OCI-LY7 (cell line): ENCODE data around the gene MAGEF1. TPM values are rescaled to one million over a fixed set of nuclear protein-coding genes. Genes with fewer than 3 reads are reported as not detected.

Experiments
- BruUV-seq: library from RNA; stranded (reverse); fragments of 400-500 nt; replicated peaks from 2 replicates; lab custom pipeline; 2021; lab: Mats Ljungman, UMichigan
- CTCF ChIA-PET: fragments of 300-600 bp; sonication (Branson Sonifier 250); formaldehyde crosslinking; loops from one replicate; lab custom pipeline; 2022; ENCODE audit warnings: antibody characterized with exemption; ENCODE audit not compliant: unreplicated experiment; lab: Charles Lee
- POLR2A ChIA-PET: fragments of 300-600 bp; sonication (Branson Sonifier 250); formaldehyde crosslinking; loops from one replicate; lab custom pipeline; 2022; ENCODE audit warnings: antibody characterized with exemption; lab: Charles Lee
- DNase-seq: peaks from one replicate; pipeline ENCODE4 v3.0.0-alpha.2; 2015; ENCODE audit warnings: low spot score
- H2AFZ ChIP-seq: fragments of 200-600 bp; sonication (generic), shearing (Covaris generic); 2 replicates; pipeline ENCODE4 v1.6.1; 2014; ENCODE audit warnings: mild to moderate bottlenecking, antibody characterized with exemption, low read length, moderate library complexity
- H3K27ac ChIP-seq: fragments of 200-600 bp; sonication (generic); 2 replicates; pipeline ENCODE4 v1.5.1; 2014; ENCODE audit warnings: mixed run types, low read depth, mild to moderate bottlenecking, moderate library complexity, low read length, inconsistent platforms; ENCODE audit not compliant: poor library complexity, severe bottlenecking
- H3K36me3 ChIP-seq: fragments of 200-600 bp; sonication (generic); 2 replicates; pipeline ENCODE4 v1.6.1; 2014; ENCODE audit warnings: mild to moderate bottlenecking, antibody characterized with exemption, low read length, moderate library complexity, mixed read lengths; ENCODE audit not compliant: insufficient read depth
- H3K4me1 ChIP-seq: fragments of 200-600 bp; sonication (generic); 2 replicates; pipeline ENCODE4 v1.5.1; 2014; ENCODE audit warnings: mild to moderate bottlenecking, low read length; ENCODE audit not compliant: insufficient read depth, poor library complexity, severe bottlenecking
- H3K4me2 ChIP-seq: fragments of 200-600 bp; sonication (generic); 2 replicates; pipeline ENCODE4 v1.6.1; 2014; ENCODE audit warnings: mild to moderate bottlenecking, low read length
- H3K4me3 ChIP-seq: fragments of 200-600 bp; sonication (generic); 2 replicates; pipeline ENCODE4 v1.5.1; 2014; ENCODE audit warnings: mild to moderate bottlenecking, low read depth, low read length; ENCODE audit not compliant: poor library complexity, severe bottlenecking
- H3K79me2 ChIP-seq: fragments of 200-600 bp; sonication (generic); 2 replicates; pipeline ENCODE4 v1.6.1; 2016; ENCODE audit warnings: low read depth, mild to moderate bottlenecking, low read length, moderate library complexity, mixed read lengths; ENCODE audit not compliant: insufficient read depth
- H3K9me2 ChIP-seq: fragments of 200-600 bp; sonication (generic); 2 replicates; pipeline ENCODE4 v1.6.1; 2016; ENCODE audit warnings: mild to moderate bottlenecking, low read length, mixed read lengths; ENCODE audit not compliant: insufficient read depth
- H3K9me3 ChIP-seq: fragments of 200-600 bp; sonication (generic); 2 replicates; pipeline ENCODE4 v1.6.1; 2014; ENCODE audit warnings: mild to moderate bottlenecking, mixed run types, low read length, mixed read lengths
- H4K20me1 ChIP-seq: fragments of 200-600 bp; sonication (generic); 2 replicates; pipeline ENCODE4 v1.6.1; 2014; ENCODE audit warnings: mild to moderate bottlenecking, antibody characterized with exemption, low read length, moderate library complexity, mixed read lengths; ENCODE audit not compliant: insufficient read depth
- EZH2phosphoT487 ChIP-seq: fragments of 200-600 bp; sonication (generic); IDR thresholded peaks from 2 replicates; pipeline ENCODE4 v1.6.1; 2018; ENCODE audit warnings: low read depth, borderline replicate concordance, mild to moderate bottlenecking, mixed run types, antibody characterized with exemption, low read length, moderate library complexity, mixed read lengths
- intact Hi-C: fragments of 100-400 bp; cut with micrococcal nuclease; formaldehyde crosslinking; loops from one replicate; pipeline ENCODE4 v1.10.0; 2022; ENCODE audit not compliant: unreplicated experiment
- total RNA-seq, 2 experiments: library from RNA; depleted of rRNA in 1 of 2; stranded (reverse); fragments of >200 nt in 1 of 2; shearing (Covaris generic) in 1 of 2; gene quantifications; 2 replicates each; pipeline ENCODE4 v1.2.3, GENCODE V29; 2014 to 2022
- TF ChIP-seq, protein P1 (sequence below): fragments of 200-600 bp; sonication (generic); conservative IDR thresholded peaks from 2 replicates; pipeline ENCODE4 v1.5.1; 2014; ENCODE audit warnings: mild to moderate bottlenecking, antibody characterized with exemption, low read length, moderate library complexity, mixed read lengths

Gene MAGEF1
- total RNA-seq, 2 experiments from 2014 or later: 29.2 to 47.8 TPM

DNA sequence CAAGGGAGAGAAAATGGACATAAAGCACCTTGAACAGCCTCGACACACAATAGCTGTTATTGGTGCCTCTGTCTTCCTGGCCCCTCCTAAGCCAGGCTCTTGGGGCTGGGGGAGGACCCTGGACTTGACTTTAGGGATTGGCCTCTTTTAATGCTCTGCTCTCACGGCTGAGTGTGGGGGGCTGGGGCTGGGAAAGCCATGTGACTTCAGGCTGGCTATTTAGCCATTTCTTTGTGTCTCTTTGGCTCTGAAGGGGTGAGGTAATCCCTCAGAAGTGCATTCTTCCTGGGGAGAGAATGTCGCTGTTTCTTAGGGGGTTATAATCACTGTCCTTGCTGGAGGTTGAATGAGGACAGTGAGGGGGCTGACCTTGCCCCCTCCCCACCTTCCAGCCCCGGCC, 26.2 kb downstream of the MAGEF1 start:
- Histone ChIP-seq H2AFZ (no peak overlapping the region), H3K9me2 (no peaks in the 10 kb centered on the region), H4K20me1 (no peaks in the 10 kb centered on the region), H3K4me3 (no peak overlapping the region), H3K79me2 (no peaks in the 10 kb centered on the region), H3K4me1 (no peaks in the 10 kb centered on the region), H3K27ac (no peak overlapping the region), H3K36me3 (no peaks in the 10 kb centered on the region), H3K4me2 (no peak overlapping the region), H3K9me3 (no peaks in the 10 kb centered on the region)
- no peak for TF ChIP-seq EZH2phosphoT487
- TF ChIP-seq, protein P1, sequence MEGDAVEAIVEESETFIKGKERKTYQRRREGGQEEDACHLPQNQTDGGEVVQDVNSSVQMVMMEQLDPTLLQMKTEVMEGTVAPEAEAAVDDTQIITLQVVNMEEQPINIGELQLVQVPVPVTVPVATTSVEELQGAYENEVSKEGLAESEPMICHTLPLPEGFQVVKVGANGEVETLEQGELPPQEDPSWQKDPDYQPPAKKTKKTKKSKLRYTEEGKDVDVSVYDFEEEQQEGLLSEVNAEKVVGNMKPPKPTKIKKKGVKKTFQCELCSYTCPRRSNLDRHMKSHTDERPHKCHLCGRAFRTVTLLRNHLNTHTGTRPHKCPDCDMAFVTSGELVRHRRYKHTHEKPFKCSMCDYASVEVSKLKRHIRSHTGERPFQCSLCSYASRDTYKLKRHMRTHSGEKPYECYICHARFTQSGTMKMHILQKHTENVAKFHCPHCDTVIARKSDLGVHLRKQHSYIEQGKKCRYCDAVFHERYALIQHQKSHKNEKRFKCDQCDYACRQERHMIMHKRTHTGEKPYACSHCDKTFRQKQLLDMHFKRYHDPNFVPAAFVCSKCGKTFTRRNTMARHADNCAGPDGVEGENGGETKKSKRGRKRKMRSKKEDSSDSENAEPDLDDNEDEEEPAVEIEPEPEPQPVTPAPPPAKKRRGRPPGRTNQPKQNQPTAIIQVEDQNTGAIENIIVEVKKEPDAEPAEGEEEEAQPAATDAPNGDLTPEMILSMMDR: no peak
- ChIA-PET POLR2A (interaction anchor here (0.6 kb wide), 1 partner anchor 24 kb away, joined by 3 read pairs; no protein-coding TSS in a partner anchor), CTCF (no interaction called here)
- intact Hi-C loops: no loop called here
- no TSS peak for BruUV-seq
- DNase-seq: no peak

DNA sequence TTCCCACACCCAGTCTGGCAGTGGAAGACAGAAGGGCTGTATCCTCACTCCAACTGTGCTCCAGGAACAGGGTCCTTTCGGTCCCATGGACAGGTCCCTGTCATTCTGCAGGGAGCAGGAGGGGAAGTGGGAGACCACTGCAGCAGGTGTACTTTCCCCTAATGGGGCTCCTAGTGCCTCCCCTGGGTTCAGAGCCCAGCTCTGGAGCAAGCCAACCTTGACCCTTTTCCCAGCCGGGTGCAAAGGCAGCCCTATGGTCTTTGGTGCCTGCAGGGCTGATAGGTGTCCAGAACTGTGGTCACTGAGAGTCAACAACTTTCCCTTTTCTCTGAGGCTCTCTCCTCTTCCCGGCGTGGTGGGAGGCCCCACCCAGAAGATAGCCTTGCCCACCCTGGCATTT, 26.8 kb downstream of the MAGEF1 start:
- intact Hi-C loops: no loop called here
- H4K20me1 ChIP-seq: no peaks in the 10 kb centered on the region
- CTCF ChIA-PET: no interaction called here
- no peak for DNase-seq
- H3K4me2 ChIP-seq: no peak overlapping the region
- H3K4me3 ChIP-seq: no peak overlapping the region
- POLR2A ChIA-PET: interaction anchor here (0.6 kb wide), 1 partner anchor 23 kb away, joined by 3 read pairs; no protein-coding TSS in a partner anchor
- BruUV-seq: no TSS peak
- H3K9me2 ChIP-seq: no peaks in the 10 kb centered on the region
- H3K9me3 ChIP-seq: no peaks in the 10 kb centered on the region
- H3K27ac ChIP-seq: no peak overlapping the region
- H3K4me1 ChIP-seq: no peaks in the 10 kb centered on the region
- TF ChIP-seq, protein P1: no peak
- no peak for TF ChIP-seq EZH2phosphoT487
- no peaks in the 10 kb centered on the region for H3K36me3 ChIP-seq
- no peak overlapping the region for H2AFZ ChIP-seq
- no peaks in the 10 kb centered on the region for H3K79me2 ChIP-seq

DNA sequence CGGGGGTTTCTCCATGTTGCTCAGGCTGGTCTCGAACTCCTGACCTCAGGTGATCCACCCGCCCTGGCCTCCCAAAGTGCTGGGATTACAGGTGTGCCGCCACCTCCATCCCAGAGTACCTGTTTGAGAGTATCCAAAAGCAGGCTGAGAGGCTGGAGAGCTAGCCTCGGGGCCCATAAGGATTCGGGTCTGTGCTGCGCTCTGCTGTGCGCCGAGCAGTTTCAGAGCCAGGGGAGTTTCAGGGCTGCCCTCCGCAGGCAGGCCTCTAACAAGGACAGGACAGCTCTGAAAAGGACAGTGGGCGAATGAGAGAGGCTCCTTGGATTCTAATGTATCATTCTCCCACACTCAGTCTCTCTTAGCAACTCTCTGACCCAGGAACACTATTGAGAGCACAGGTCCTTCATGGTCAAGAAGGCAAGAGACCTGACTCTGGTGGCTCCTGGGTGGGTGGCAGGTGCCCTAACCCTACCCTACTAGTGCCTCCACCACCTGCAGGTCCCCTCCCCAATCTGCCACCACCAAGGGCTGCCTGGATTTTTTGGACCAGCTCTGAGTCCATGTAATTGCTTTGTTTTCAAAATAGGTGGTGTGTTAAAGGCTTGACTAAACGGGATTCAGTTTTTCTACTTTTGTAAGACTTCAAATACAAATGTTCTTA, 27.8 kb downstream of the MAGEF1 start:
- Histone ChIP-seq H3K4me1 (no peaks in the 10 kb centered on the region), H3K4me3 (no peak overlapping the region), H3K9me2 (no peaks in the 10 kb centered on the region), H3K79me2 (no peaks in the 10 kb centered on the region), H3K27ac (no peak overlapping the region), H3K9me3 (no peaks in the 10 kb centered on the region), H3K36me3 (no peaks in the 10 kb centered on the region), H4K20me1 (no peaks in the 10 kb centered on the region), H3K4me2 (no peak overlapping the region), H2AFZ (no peak overlapping the region)
- ChIA-PET POLR2A (no interaction called here), CTCF (no interaction called here)
- TF ChIP-seq EZH2phosphoT487: no peak
- TF ChIP-seq, protein P1: no peak
- BruUV-seq: no TSS peak
- no peak for DNase-seq
- intact Hi-C loops: no loop called here
